Activated CD4-positive, alpha-beta T cell treated with anti-CD3 and anti-CD28 coated beads, Interleukin-2, Interleukin-6, amounts not matched to agents 100 ng/mL and 50 ng/mL, durations not matched to agents 16 hours and 8 hours (primary cell): ENCODE results near the gene MDH1B.

Source experiments
- DNase-seq: peaks from one replicate; pipeline ENCODE4 v3.0.0-alpha.2; 2020

Gene MDH1B

GRCh38 chr2:206693399-206694137 lies 71.6 kb downstream of the MDH1B start:
- peak; percentile 61 for DNase-seq

- no peak for DNase-seq
Observed at GRCh38 chr2:206692971-206693370, 72.2 kb downstream of the MDH1B start.

DNA sequence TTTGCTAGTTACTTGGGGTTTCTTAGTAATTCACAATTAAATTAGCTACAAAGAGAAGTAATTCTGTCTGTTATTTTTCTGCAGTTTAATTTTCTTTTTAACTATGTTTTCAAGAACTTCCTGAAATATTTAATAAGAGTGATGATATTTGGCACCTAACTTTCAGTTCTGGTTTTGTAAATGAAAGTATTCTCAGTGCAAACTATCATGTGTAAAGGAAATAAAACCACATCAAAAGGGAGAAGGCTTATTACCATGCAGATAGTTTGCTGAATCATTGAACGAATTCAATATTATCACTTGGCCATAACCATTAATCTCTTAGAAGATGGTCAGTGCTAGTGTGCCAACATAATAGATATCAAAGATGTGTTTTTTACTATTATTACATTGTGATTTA lies 76.1 kb downstream of the MDH1B start:
- DNase-seq, result no peak

- no peak for DNase-seq
Observed at GRCh38 chr2:206688453-206688852, 76.7 kb downstream of the MDH1B start.
